Tibial nerve (tissue), 4 donors: ENCODE results near the gene ITGB1. TPM values are rescaled to one million over a fixed set of nuclear protein-coding genes. Genes with fewer than 3 reads are reported as not detected.

Experiments
- DNase-seq, 2 donors: peaks; one replicate each; pipeline ENCODE4 v3.0.0-alpha.2; 2019; ENCODE audit warnings: low spot score in 2 of 2
- H3K27ac ChIP-seq, 4 donors: fragments of 200-600 bp; sonication (generic) in 3 of 4; one replicate each; pipeline ENCODE4 v1.5.1; 2017 to 2019; ENCODE audit warnings: mild to moderate bottlenecking in 1 of 4
- H3K27me3 ChIP-seq, 2 donors: fragments of 200-600 bp; sonication (generic) in 1 of 2; one replicate each; pipeline versions ENCODE4 v1.5.1 to v1.6.0; 2017 to 2019
- H3K36me3 ChIP-seq, 3 donors: fragments of 200-600 bp; sonication (generic); one replicate each; pipeline ENCODE4 v1.5.1; 2018 to 2019
- H3K4me1 ChIP-seq, 4 donors: fragments of 200-600 bp; sonication (generic) in 3 of 4; one replicate each; pipeline ENCODE4 v1.5.1; 2017 to 2019
- H3K4me3 ChIP-seq, 4 donors: fragments of 200-600 bp; sonication (generic) in 3 of 4; one replicate each; pipeline ENCODE4 v1.5.1; 2017 to 2019; ENCODE audit warnings: mild to moderate bottlenecking in 1 of 4, moderate library complexity in 1 of 4
- H3K9me3 ChIP-seq, 4 donors: fragments of 200-600 bp; sonication (generic) in 3 of 4; one replicate each; pipeline ENCODE4 v1.5.1; 2017 to 2019
- EP300 ChIP-seq, 2 donors: sonication (generic); formaldehyde crosslinking; IDR thresholded peaks; one replicate each; pipeline ENCODE4 v1.6.1; 2017; ENCODE audit warnings: antibody characterized with exemption in 2 of 2, mild to moderate bottlenecking in 1 of 2
- POLR2A ChIP-seq, 2 donors: fragments of 450-650 bp; IDR thresholded peaks; one replicate each; pipeline ENCODE4 v1.6.1; 2017; ENCODE audit warnings: antibody characterized with exemption in 2 of 2, mild to moderate bottlenecking in 2 of 2, moderate library complexity in 2 of 2
- WGBS, 2 donors: methylation state at CpG; one replicate each; pipeline ENCODE4 v1.1.5; 2018; 5-methylcytosine and 5-hydroxymethylcytosine counted together
- total RNA-seq, 4 donors: library from RNA; depleted of rRNA; stranded (reverse); fragments of >200 nt; gene quantifications; one replicate each; pipeline ENCODE4 v1.1.0, GENCODE V29; 2016
- TF ChIP-seq, protein P1 (sequence below), 5 experiments: fragments of 200-600 bp in 3 of 5; fragments of 450-650 bp in 2 of 5; sonication (generic) in 3 of 5; IDR thresholded peaks; one replicate each; pipeline ENCODE4 v1.5.1; 2016 to 2019; ENCODE audit warnings: antibody characterized with exemption in 5 of 5, mild to moderate bottlenecking in 3 of 5, moderate library complexity in 2 of 5

ITGB1 gene
- total RNA-seq, 4 donors from 2014 or later, result 288 to 483 (median 404) TPM

- H3K9me3 ChIP-seq, result no peaks in the 10 kb centered on the region
- peaks cover 0 to 63% (median 24%) of the 10 kb centered on the region in 4 donors for H3K4me1 ChIP-seq
- TF ChIP-seq EP300 (IDR thresholded peaks at IDR 0.05) (no peak), POLR2A (IDR thresholded peaks at IDR 0.05) (no peak)
- TF ChIP-seq, protein P1, sequence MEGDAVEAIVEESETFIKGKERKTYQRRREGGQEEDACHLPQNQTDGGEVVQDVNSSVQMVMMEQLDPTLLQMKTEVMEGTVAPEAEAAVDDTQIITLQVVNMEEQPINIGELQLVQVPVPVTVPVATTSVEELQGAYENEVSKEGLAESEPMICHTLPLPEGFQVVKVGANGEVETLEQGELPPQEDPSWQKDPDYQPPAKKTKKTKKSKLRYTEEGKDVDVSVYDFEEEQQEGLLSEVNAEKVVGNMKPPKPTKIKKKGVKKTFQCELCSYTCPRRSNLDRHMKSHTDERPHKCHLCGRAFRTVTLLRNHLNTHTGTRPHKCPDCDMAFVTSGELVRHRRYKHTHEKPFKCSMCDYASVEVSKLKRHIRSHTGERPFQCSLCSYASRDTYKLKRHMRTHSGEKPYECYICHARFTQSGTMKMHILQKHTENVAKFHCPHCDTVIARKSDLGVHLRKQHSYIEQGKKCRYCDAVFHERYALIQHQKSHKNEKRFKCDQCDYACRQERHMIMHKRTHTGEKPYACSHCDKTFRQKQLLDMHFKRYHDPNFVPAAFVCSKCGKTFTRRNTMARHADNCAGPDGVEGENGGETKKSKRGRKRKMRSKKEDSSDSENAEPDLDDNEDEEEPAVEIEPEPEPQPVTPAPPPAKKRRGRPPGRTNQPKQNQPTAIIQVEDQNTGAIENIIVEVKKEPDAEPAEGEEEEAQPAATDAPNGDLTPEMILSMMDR (IDR thresholded peaks at IDR 0.05), result no peak
- DNase-seq, result no peak
- H3K4me3 ChIP-seq, result no peak overlapping the region
- WGBS, 2 donors, result 53 to 55% methylated on average over 3 of the region's 3 CpGs
- H3K36me3 ChIP-seq, result no peaks in the 10 kb centered on the region
- H3K27ac ChIP-seq, result no peak overlapping the region
- no peaks in the 10 kb centered on the region for H3K27me3 ChIP-seq
Observed at GRCh38 chr10:32948451-32948850, 9.6 kb downstream of the ITGB1 start.

GRCh38 chr10:32947586-32947985 is 10.4 kb downstream of the ITGB1 start:
- H3K4me1 ChIP-seq, result peaks cover 0 to 61% (median 27%) of the 10 kb centered on the region in 4 donors
- no peak for TF ChIP-seq POLR2A (IDR thresholded peaks at IDR 0.05)
- TF ChIP-seq, protein P1 (IDR thresholded peaks at IDR 0.05), result no peak
- no peak for TF ChIP-seq EP300 (IDR thresholded peaks at IDR 0.05)

DNA sequence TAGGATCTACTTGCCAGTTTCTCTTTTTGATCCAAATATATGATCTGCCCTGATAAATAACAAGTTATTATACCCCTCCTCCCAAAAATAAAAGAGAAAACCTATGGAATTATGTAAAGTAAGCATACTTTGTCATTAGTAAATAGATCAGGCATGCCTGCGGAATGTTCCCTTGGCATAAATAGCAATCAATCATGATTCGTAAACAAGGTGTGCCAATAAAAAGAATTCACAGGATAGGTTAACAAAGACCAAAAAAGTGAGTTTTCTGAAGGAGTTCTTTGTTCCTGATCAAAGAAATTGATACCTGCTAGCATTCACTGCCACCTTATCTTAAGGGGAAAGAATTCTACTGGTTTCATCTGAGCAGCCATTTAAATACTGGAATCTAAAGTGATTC is 11.9 kb downstream of the ITGB1 start:
- DNase-seq, result no peak
- WGBS, 2 donors, result 88 to 90% methylated on average over 2 of the region's 2 CpGs
- Histone ChIP-seq H3K4me3 (no peak overlapping the region), H3K9me3 (no peaks in the 10 kb centered on the region), H3K27ac (no peak overlapping the region), H3K27me3 (no peaks in the 10 kb centered on the region), H3K4me1 (peaks cover 0 to 67% (median 33%) of the 10 kb centered on the region in 4 donors), H3K36me3 (no peaks in the 10 kb centered on the region)
- no peak for TF ChIP-seq EP300 (IDR thresholded peaks at IDR 0.05)
- TF ChIP-seq, protein P1 (IDR thresholded peaks at IDR 0.05), result no peak
- no peak for TF ChIP-seq POLR2A (IDR thresholded peaks at IDR 0.05)

More at GRCh38 chr10:32947586-32947985, 10.4 kb downstream of the ITGB1 start:
- no peaks in the 10 kb centered on the region for H3K27me3 ChIP-seq
- no peaks in the 10 kb centered on the region for H3K9me3 ChIP-seq
- no peak overlapping the region for H3K4me3 ChIP-seq
- no peak for DNase-seq
- H3K36me3 ChIP-seq, result no peaks in the 10 kb centered on the region
- 91 to 93% methylated on average over 5 of the region's 5 CpGs for WGBS, 2 donors
- no peak overlapping the region for H3K27ac ChIP-seq

DNA sequence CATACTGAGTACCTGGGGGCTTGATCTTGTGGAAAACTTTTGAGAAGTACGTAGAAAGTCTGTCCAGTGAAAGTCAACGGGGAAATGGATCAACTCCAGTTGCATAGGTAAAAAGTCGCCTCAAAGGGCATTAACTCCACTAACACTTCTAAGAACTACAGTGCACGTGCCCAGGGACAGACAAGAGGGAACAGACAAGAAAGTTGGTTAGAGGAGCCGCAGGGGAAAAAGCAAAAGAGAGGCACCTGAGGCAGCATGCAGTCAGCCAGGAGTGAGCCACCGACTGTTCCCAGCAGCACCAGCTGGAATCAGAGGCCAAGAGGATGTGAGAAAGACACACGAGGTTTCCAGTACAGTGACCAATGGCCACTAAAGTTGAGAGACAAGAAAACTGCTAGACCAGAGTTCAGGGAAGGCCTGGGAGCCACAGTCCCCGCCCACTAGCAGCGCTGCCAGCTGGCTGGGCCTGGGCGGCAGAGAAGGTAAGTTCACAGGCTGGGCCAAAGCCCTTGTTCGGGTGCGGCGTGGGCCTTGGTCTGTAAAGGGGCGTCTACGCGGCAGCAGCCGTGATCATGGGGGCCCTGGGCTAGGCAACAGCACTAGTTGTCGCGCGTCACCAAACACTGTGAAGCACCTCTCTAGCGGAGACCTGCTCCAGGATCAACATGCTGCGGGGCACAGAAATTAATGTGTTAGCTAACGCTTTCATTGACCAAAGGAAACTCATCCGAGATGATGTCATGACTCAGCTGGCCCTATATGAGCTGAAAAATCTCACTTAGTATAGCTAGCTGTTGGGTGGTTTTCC is 14.0 kb downstream of the ITGB1 start:
- TF ChIP-seq, protein P1 (IDR thresholded peaks at IDR 0.05), result no peak
- TF ChIP-seq POLR2A (IDR thresholded peaks at IDR 0.05), result no peak
- TF ChIP-seq EP300 (IDR thresholded peaks at IDR 0.05), result no peak
- Histone ChIP-seq H3K36me3 (no peaks in the 10 kb centered on the region), H3K27ac (no peak overlapping the region), H3K27me3 (no peaks in the 10 kb centered on the region), H3K9me3 (no peaks in the 10 kb centered on the region), H3K4me3 (no peak overlapping the region), H3K4me1 (peaks cover 0 to 67% (median 35%) of the 10 kb centered on the region in 4 donors)
- WGBS, 2 donors, result 85 to 87% methylated on average over 24 of the region's 24 CpGs
- no peak for DNase-seq

GRCh38 chr10:32943395-32943794 is 14.6 kb downstream of the ITGB1 start:
- H3K27ac ChIP-seq, result no peak overlapping the region
- TF ChIP-seq, protein P1 (IDR thresholded peaks at IDR 0.05), result no peak
- DNase-seq, result no peak

More at GRCh38 chr10:32943395-32943794, 14.6 kb downstream of the ITGB1 start:
- Histone ChIP-seq H3K27me3 (no peaks in the 10 kb centered on the region), H3K4me3 (no peak overlapping the region), H3K36me3 (no peaks in the 10 kb centered on the region), H3K4me1 (peaks cover 0 to 67% (median 39%) of the 10 kb centered on the region in 4 donors), H3K9me3 (no peaks in the 10 kb centered on the region)
- WGBS, 2 donors, result 60 to 64% methylated on average over 2 of the region's 2 CpGs
